Panc1 (cell line): ENCODE results near the gene SGPP1.

ENCODE experiments used
- CTCF ChIP-seq: fragments of 450-650 bp; IDR thresholded peaks from 2 replicates; pipeline ENCODE4 v1.5.1; 2017; ENCODE audit warnings: mild to moderate bottlenecking
- POLR2AphosphoS5 ChIP-seq: IDR thresholded peaks from 2 replicates; pipeline ENCODE4 v1.6.1; 2012; ENCODE audit warnings: mild to moderate bottlenecking, low read depth, low read length, moderate library complexity
- REST ChIP-seq, 2 experiments: IDR thresholded peaks; 2 replicates each; pipeline ENCODE4 v1.6.1; 2011 to 2012; ENCODE audit warnings: low read depth in 2 of 2, control low read depth in 1 of 2, low read length in 1 of 2, mild to moderate bottlenecking in 1 of 2, moderate library complexity in 1 of 2; ENCODE audit not compliant: insufficient read depth in 1 of 2

GRCh38 chr14:63727231-63727735 is 582 bp downstream of the SGPP1 start:
- TF ChIP-seq CTCF (no peak), POLR2AphosphoS5 (no peak), REST (IDR thresholded peaks at IDR 0.05; ENCODE audit: insufficient read depth in 1 of 2, low read depth in 2 of 2, low read length in 1 of 2) (no peak)
